ENCODE data around the gene UBE2R2.
"Not testable (repeated sequence)": the region's sequence is repeated elsewhere in the genome, so short reads cannot be mapped to it uniquely, and the experiment has no call there.

UBE2R2 gene

DNA sequence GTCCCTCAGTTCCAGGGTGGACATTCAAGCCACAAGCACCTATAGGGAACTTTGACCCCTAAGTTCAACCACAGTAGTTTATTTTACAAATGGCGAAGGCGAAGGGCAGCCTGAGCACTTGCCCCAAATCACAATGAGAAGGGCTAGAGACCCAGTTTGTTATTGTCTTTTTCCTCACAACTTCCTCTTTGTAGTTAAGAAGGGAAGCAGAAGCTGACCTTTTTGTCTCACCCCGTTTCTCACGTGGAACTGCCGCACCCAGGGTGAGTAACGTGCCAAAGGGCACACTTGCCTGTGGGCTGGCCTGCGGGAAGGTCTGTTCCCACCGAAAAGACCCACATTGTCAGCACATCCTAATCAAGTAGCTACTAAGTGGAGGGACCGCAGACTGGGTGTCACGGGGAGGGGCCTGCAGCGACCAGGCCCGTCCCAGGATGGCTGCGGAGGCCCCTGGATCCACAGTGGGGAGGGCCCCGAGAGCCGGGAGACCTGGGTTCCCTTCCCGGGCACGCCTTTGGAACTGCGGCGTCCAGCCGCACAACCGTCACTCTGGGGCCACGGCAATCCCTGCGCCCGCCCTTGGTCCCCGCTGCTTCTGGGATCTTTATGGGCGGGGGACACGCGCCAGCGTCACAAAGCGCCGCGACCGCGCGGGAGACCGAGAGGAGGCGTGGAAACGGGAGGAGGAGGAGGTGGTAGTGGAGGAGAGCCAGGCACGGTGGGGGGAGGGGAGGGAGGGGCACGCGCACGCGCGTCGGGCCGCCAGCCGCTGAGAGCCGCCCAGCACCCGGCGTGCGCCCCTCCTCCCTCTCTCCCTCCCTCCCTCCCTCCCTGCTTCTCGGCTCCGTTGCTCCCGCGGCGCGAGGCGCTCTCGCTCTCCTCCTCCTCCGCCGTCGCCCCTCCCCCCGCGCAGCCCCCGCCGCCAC, at the start of gene UBE2R2:
TSS of gene UBE2R2 (plus strand) at position 834 of the 926 bp plus-strand sequence. CDS start 598 bp downstream, outside the sequence.
- DNase-seq, result peak; percentile 95

- DNase-seq, result not testable (repeated sequence)
Measured at GRCh38 chr9:33770156-33770880, 46.6 kb upstream of the UBE2R2 start.

GRCh38 chr9:33773135-33773534, 43.8 kb upstream of the UBE2R2 start:
- DNase-seq, result not testable (repeated sequence)

- DNase-seq, result not testable (repeated sequence)
Measured at GRCh38 chr9:33774074-33774659, 42.8 kb upstream of the UBE2R2 start.

DNA sequence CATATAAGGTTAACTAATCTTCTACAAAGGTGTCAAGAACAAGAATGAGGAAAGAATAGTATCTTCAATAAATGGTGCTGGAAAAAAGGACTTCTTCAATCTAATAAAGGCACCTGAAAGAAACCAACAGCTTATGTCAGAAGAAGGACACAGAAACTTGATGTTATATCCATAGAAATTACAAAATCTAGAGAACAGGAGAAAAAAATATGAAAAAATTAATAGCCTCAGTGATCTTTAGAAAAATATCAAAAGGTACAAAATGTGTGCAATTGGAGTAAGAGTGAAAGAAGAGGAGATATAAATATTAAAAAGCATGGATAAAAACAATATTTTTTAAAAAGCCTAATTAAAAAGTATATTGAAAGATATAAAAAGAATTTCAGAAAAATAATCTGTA, 40.4 kb upstream of the UBE2R2 start:
- DNase-seq, result no peak

DNA sequence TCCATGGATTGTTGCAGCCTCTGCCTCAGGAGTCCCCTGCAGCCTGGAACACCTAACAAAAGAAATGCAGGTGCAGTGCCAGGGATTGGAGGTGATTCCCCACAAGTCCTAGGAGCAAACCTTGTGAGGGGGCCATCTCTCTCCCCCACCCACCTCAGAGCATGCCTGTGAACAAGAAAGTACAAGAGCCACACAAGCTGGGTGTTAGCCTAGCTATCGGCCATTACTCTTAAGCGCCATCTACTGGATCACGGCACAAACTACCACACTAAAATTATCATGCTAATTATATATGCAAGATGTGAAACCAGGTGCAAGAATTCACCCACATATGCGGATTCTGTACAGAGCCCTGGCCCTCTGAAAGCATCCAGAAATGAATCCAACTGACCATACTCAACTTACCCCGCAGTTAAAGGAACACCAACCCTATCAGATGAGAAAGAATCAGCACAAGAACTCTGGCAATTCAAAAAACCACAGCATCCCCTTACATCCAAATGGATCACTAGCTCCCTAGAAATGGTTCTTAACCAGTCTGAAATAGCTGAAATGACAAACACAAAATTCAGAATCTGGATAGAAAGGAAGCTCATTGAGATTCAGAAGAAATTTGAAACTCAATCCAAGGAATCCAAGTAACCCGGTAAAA, 38.1 kb upstream of the UBE2R2 start:
- peak; percentile 86 for DNase-seq

- no peak for DNase-seq
Measured at GRCh38 chr9:33780276-33780675, 36.7 kb upstream of the UBE2R2 start.

DNA sequence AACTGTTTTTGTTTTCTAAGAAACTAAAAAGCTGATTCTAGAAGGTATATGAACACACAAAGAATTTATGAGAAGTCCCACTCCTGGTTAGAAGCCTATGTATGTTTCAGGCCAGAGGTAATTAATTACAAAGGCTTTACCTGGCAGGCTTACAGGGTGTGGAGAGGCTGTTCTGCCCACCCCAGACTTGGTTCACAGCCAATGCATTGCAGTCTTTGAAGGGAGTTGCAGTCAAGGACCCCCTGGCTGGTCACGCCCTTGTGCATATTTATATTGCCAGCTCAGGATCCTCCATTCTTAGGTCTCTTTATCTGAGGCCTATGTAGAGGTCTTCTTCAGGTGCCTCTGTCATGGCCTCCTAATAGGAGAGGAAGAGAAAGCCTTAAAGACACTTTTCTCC, 35.2 kb upstream of the UBE2R2 start:
- DNase-seq, result no peak

- DNase-seq, result peak; percentile 21
Measured at GRCh38 chr9:33782395-33783152, 34.4 kb upstream of the UBE2R2 start.

DNA sequence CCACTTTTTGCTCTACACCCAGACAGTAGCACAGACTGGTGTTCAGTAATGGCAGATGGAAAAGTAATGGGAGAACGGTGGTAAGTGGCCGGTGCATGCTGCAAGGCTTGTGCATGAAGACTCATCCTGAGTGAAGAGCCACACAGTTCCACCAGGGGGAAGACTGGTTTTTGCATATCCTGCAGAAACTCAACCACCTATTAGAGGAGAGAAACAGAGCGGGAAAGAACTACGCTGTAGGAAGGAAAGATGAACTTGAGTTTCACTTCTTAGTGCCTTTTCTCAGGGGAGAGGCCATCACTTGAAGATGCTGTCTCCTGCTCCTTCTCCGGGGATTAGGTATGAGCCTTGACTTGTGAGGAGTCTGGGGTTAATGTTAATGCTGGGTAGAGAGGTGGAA, 31.0 kb upstream of the UBE2R2 start:
- peak; percentile 18 for DNase-seq

- no peak for DNase-seq
Measured at GRCh38 chr9:33786681-33787080, 30.3 kb upstream of the UBE2R2 start.

DNA sequence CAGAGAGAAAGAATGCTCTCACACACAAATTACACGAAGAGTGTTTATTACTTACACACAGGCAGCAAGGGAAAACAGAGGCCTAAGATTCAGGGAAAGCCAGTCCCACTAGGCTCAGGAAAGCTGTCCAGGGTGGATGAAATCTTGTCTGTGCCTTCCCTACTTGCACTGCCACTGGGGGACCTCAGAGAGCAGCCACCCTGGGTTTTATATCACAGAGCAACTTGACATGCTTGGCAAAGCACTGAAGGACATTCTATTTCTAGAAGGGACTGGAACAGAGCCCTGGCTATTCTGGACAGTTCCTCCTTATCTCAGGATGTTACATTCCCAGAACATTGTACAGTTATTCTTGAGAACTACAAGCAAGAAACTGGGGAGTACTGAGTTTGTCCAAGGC, 29.1 kb upstream of the UBE2R2 start:
- no peak for DNase-seq

DNA sequence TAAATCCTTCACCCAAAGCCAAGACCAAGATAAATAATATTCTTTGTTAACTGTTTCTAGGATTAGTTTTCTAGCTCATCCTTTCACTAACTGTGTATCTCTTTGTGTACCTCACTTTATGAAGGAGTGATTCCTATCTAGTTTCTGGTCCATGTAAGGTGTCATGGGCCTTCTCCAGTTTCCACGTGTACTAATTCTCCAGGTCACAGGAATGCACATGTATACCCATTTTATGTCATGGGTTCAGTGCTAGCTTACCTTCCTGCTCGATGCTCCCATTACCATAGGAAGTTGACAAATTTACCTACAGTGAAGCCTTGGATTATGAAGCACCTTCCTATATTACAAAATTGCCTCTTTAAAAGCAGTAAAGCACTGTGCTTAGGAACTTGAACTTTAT, 27.5 kb upstream of the UBE2R2 start:
- not testable (repeated sequence) for DNase-seq

- DNase-seq, result peak; percentile 40
Measured at GRCh38 chr9:33791117-33791516, 25.8 kb upstream of the UBE2R2 start.

- not testable (repeated sequence) for DNase-seq
Measured at GRCh38 chr9:33793496-33793895, 23.5 kb upstream of the UBE2R2 start.

DNA sequence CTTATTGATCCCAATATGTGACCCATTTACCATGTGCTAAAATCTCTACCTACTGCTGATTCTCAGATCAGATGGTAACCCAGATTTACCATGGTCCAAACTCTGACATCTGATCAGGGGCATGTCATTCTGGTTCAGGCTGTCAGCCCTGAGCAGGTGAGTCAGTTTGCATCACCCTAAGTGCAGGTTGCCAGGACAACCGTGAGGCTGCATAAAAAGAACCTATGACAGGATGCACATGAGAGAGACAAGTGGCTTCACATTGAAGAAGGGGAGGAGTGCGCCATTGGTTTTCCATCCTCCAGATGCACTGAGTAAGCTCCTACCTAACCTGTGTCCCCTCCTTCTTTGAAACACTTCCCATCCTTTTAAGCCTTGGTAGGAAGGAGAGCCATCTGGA, 22.4 kb upstream of the UBE2R2 start:
- no peak for DNase-seq

DNA sequence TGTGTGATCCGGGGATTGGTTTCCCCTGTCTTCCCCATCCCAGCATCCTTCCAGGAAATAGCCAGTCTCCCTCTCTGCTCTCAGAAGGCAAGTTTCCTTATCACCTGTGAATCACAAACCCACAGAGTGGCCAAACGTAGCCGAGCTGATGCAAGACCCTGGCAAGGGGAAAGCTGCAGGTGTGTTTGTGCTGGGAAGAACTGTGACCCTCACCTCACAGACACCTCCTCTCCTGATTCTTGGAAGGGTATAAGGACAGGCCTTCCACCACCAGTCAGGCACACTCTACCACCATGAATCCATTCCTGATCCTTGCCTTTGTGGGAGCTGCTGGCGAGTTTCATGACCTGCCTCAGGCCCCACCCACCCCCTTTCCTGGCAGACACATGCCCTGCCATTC, 21.7 kb upstream of the UBE2R2 start, which contains the start of gene PRSS3:
TSS of gene PRSS3 (plus strand) at position 281 of the 400 bp plus-strand sequence. CDS start at position 294, 13 bp downstream.
- no peak for DNase-seq

- DNase-seq, result no peak
Measured at GRCh38 chr9:33795819-33796218, 21.1 kb upstream of the UBE2R2 start.

DNA sequence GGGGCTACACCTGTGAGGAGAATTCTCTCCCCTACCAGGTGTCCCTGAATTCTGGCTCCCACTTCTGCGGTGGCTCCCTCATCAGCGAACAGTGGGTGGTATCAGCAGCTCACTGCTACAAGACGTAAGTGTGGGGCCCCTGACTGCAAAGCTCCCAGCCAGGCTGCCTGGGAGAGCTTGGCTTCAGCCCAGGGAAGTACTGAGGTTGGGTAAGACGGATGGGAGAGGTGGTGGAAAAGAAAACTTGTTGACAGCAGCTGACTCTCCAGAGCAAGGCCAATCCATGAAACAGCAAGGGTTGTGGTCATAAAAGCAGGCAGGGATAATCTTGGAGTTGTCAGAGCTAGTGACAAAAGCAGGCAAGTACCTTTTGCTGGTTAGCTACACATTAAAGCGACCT, 20.3 kb upstream of the UBE2R2 start:
- not testable (repeated sequence) for DNase-seq

DNA sequence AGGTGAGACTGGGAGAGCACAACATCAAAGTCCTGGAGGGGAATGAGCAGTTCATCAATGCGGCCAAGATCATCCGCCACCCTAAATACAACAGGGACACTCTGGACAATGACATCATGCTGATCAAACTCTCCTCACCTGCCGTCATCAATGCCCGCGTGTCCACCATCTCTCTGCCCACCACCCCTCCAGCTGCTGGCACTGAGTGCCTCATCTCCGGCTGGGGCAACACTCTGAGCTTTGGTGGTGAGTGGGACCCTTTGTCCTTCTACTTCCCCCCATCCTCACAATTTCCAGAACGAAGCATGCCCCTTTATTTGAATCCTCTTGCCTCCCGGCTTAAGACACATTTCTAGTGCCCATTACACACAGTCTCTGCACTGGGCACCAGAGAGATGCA, 19.1 kb upstream of the UBE2R2 start:
- no peak for DNase-seq

GRCh38 chr9:33798545-33798944, 18.4 kb upstream of the UBE2R2 start:
- no peak for DNase-seq
